Measurements from ENCODE around the gene CTDSPL.

DNA sequence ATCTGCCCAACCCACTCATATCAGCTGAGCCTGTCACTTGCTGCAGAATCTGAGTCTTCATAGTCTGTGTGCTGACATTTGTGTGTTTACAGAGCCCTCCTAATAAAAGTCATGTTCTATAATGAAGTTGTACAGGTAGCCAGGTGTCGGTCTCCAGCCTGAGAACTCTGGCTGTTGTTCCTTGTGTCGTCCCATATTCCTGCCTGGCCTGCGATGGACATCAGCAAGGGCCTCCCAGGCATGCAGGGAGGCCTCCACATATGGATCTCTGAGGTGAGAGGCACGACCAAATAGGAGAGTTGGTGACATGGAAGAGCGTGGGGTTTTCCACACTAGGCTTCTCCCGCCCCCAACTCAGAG, 131.8 kb downstream of the CTDSPL start:
- TF ChIP-seq JUND (IDR thresholded peaks at IDR 0.05) (no peak), YY1 (IDR thresholded peaks at IDR 0.05) (no peak)
- TF ChIP-seq, protein P1, sequence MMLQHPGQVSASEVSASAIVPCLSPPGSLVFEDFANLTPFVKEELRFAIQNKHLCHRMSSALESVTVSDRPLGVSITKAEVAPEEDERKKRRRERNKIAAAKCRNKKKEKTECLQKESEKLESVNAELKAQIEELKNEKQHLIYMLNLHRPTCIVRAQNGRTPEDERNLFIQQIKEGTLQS (IDR thresholded peaks at IDR 0.05), result no peak
